Testis (tissue), 3 donors: ENCODE results near the gene XYLT1. TPM values are rescaled to one million over a fixed set of nuclear protein-coding genes. Genes with fewer than 3 reads are reported as not detected.

Experiments used
- DNase-seq: peaks from one replicate; pipeline ENCODE4 v3.0.0-alpha.2; 2019
- H3K27ac ChIP-seq, 2 donors: fragments of 200-600 bp; sonication (generic); one replicate each; pipeline ENCODE4 v1.5.1; 2019
- H3K27me3 ChIP-seq: fragments of 200-600 bp; sonication (generic); one replicate; pipeline ENCODE4 v1.5.1; 2019
- H3K36me3 ChIP-seq: fragments of 200-600 bp; sonication (generic); one replicate; pipeline ENCODE4 v1.5.1; 2017; ENCODE audit warnings: low read depth; ENCODE audit errors: missing control alignments
- H3K4me1 ChIP-seq: fragments of 200-600 bp; sonication (generic); one replicate; pipeline ENCODE4 v1.5.1; 2019
- H3K4me3 ChIP-seq, 2 donors: fragments of 200-600 bp; sonication (generic); one replicate each; pipeline ENCODE4 v1.5.1; 2017 to 2019
- H3K9me3 ChIP-seq: fragments of 200-600 bp; sonication (generic); one replicate; pipeline ENCODE4 v1.5.1; 2017
- POLR2A ChIP-seq: fragments of 450-650 bp; IDR thresholded peaks from one replicate; pipeline ENCODE4 v1.6.1; 2017; ENCODE audit warnings: antibody characterized with exemption, mild to moderate bottlenecking, moderate library complexity
- WGBS, 2 donors: methylation state at CpG; one replicate each; pipeline ENCODE4 v1.1.5; 2018; 5-methylcytosine and 5-hydroxymethylcytosine counted together
- intact Hi-C: fragments of 100-400 bp; cut with DNase I; formaldehyde crosslinking; loops from one replicate; pipeline ENCODE4 v1.15.1; 2023; ENCODE audit warnings: low total_unique reads
- polyA plus RNA-seq: library from polyadenylated mRNA; stranded (reverse); fragments of 350-450 nt; fragmentation: Illumina TruSeq; extraction: RNeasy Lipid Tissue Mini Kit (QIAGEN cat#74804); gene quantifications from one replicate; pipeline ENCODE4 v1.2.3, GENCODE V29; 2014; ENCODE audit warnings: low read depth, low replicate concordance; ENCODE audit not compliant: insufficient read depth
- total RNA-seq, 2 donors: library from RNA; depleted of rRNA; stranded (reverse); fragments of >200 nt; gene quantifications; one replicate each; pipeline ENCODE4 v1.2.3, GENCODE V29; 2016
- TF ChIP-seq, protein P1 (sequence below), 3 experiments: fragments of 450-650 bp in 2 of 3; fragments of 200-600 bp in 1 of 3; sonication (generic) in 1 of 3; IDR thresholded peaks; one replicate each; pipeline ENCODE4 v1.5.1; 2016 to 2019; ENCODE audit warnings: antibody characterized with exemption in 3 of 3, mild to moderate bottlenecking in 2 of 3, moderate library complexity in 1 of 3

Gene XYLT1
- total and polyA plus RNA-seq, 3 donors from 2014 or later = 6.5 to 20.7 (median 13.6) TPM

GRCh38 chr16:17392857-17393692, 77.7 kb downstream of the XYLT1 start:
- Histone ChIP-seq H3K4me3 (no peak overlapping the region), H3K9me3 (no peaks in the 10 kb centered on the region), H3K36me3 (no peaks in the 10 kb centered on the region), H3K4me1 (peaks cover 33% of the 10 kb centered on the region), H3K27me3 (no peaks in the 10 kb centered on the region), H3K27ac (peak overlapping the region; percentile 8 to 73)
- intact Hi-C loops = no loop called here
- no peak for DNase-seq
- 66 to 75% methylated on average over 5 of the region's 5 CpGs for WGBS, 2 donors
- TF ChIP-seq, protein P1, sequence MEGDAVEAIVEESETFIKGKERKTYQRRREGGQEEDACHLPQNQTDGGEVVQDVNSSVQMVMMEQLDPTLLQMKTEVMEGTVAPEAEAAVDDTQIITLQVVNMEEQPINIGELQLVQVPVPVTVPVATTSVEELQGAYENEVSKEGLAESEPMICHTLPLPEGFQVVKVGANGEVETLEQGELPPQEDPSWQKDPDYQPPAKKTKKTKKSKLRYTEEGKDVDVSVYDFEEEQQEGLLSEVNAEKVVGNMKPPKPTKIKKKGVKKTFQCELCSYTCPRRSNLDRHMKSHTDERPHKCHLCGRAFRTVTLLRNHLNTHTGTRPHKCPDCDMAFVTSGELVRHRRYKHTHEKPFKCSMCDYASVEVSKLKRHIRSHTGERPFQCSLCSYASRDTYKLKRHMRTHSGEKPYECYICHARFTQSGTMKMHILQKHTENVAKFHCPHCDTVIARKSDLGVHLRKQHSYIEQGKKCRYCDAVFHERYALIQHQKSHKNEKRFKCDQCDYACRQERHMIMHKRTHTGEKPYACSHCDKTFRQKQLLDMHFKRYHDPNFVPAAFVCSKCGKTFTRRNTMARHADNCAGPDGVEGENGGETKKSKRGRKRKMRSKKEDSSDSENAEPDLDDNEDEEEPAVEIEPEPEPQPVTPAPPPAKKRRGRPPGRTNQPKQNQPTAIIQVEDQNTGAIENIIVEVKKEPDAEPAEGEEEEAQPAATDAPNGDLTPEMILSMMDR (IDR thresholded peaks at IDR 0.05) = no peak
- TF ChIP-seq POLR2A = no peak

GRCh38 chr16:17392127-17392856, 78.5 kb downstream of the XYLT1 start:
- Histone ChIP-seq H3K4me3 (no peak overlapping the region), H3K36me3 (no peaks in the 10 kb centered on the region), H3K9me3 (no peaks in the 10 kb centered on the region), H3K4me1 (peaks cover 30% of the 10 kb centered on the region), H3K27ac (peak overlapping the region; percentile 24 to 73), H3K27me3 (no peaks in the 10 kb centered on the region)
- TF ChIP-seq, protein P1 (IDR thresholded peaks at IDR 0.05) = no peak
- TF ChIP-seq POLR2A = no peak
- WGBS, 2 donors = 49 to 50% methylated on average over 8 of the region's 8 CpGs
- intact Hi-C loops = no loop called here
- peak; percentile 57 for DNase-seq

GRCh38 chr16:17391715-17392114, 79.0 kb downstream of the XYLT1 start:
- Histone ChIP-seq H3K36me3 (no peaks in the 10 kb centered on the region), H3K4me1 (peaks cover 24% of the 10 kb centered on the region), H3K27ac (peak overlapping the region; percentile 24 to 73), H3K9me3 (no peaks in the 10 kb centered on the region), H3K4me3 (no peak overlapping the region), H3K27me3 (no peaks in the 10 kb centered on the region)
- DNase-seq = no peak
- no peak for TF ChIP-seq POLR2A
- TF ChIP-seq, protein P1 (IDR thresholded peaks at IDR 0.05) = no peak
- 70 to 77% methylated on average over 5 of the region's 5 CpGs for WGBS, 2 donors
- intact Hi-C loops = no loop called here

DNA sequence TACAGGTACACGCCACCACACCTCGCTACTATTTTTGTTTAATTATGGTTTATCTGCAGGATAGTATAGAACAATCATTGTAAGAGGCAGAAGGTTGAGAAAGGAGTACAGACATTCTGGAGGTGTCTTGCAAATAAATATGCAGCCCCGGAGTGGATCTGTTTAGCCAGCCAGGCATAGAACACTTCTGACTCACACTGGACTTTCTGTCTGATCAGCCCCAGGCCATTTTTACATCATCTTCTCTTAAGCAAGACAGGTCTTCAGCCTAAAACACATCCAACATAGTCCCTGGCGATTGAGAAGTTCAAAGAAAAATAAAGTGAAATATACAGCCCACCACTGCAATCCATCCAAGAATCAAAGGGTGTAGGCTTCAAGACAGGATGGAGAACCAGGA, 81.4 kb downstream of the XYLT1 start:
- no peak overlapping the region for H3K27ac ChIP-seq
- H3K4me1 ChIP-seq = peaks cover 11% of the 10 kb centered on the region

More for the DNA sequence above, 81.4 kb downstream of the XYLT1 start:
- 90 to 95% methylated on average over 4 of the region's 4 CpGs for WGBS, 2 donors
- DNase-seq = no peak
- Histone ChIP-seq H3K9me3 (no peaks in the 10 kb centered on the region), H3K27me3 (no peaks in the 10 kb centered on the region), H3K36me3 (no peaks in the 10 kb centered on the region), H3K4me3 (no peak overlapping the region)
- TF ChIP-seq, protein P1 (IDR thresholded peaks at IDR 0.05) = no peak
- TF ChIP-seq POLR2A = no peak
- intact Hi-C loops = no loop called here
